HepG2 (cell line): ENCODE data around the gene PLD2. TPM values are rescaled to one million over a fixed set of nuclear protein-coding genes. Genes with fewer than 3 reads are reported as not detected.

Experiments used
- CAMTA2 ChIP-seq: sonication (generic); formaldehyde crosslinking; IDR thresholded peaks from 2 replicates; pipeline ENCODE4 v1.4.0; 2020; ENCODE audit warnings: mild to moderate bottlenecking, missing genetic modification reagents, borderline replicate concordance
- GABPB1 ChIP-seq: IDR thresholded peaks from 2 replicates; pipeline ENCODE4 v1.6.1; 2016; ENCODE audit warnings: mild to moderate bottlenecking, missing genetic modification reagents, moderate library complexity, missing compliant biosample characterization
- GATAD1 ChIP-seq: IDR thresholded peaks from 2 replicates; pipeline ENCODE4 v1.6.1; 2016; ENCODE audit warnings: missing genetic modification reagents, missing compliant biosample characterization
- HBP1 ChIP-seq: IDR thresholded peaks from 2 replicates; pipeline ENCODE4 v1.6.1; 2016; ENCODE audit warnings: low read depth, control low read depth
- HOXD1 ChIP-seq: sonication (generic); formaldehyde crosslinking; IDR thresholded peaks from 2 replicates; pipeline ENCODE4 v1.5.0; 2020; ENCODE audit warnings: missing genetic modification reagents
- ISX ChIP-seq: sonication (generic); formaldehyde crosslinking; conservative IDR thresholded peaks from 2 replicates; pipeline ENCODE4 v1.5.0; 2020; ENCODE audit warnings: missing genetic modification reagents
- KDM5A ChIP-seq: fragments of 200-600 bp; sonication (generic); IDR thresholded peaks from 2 replicates; pipeline ENCODE4 v1.7.0; 2018; ENCODE audit warnings: antibody characterized with exemption, mild to moderate bottlenecking, low read length, borderline replicate concordance
- KLF15 ChIP-seq: sonication (generic); formaldehyde crosslinking; IDR thresholded peaks from 2 replicates; pipeline ENCODE4 v1.8.1; 2023; ENCODE audit warnings: borderline replicate concordance, mild to moderate bottlenecking, inconsistent platforms, missing genetic modification reagents, mixed read lengths
- KLF16 ChIP-seq, 2 experiments: sonication (generic) in 1 of 2; formaldehyde crosslinking in 1 of 2; IDR thresholded peaks; 2 replicates each; pipeline versions ENCODE4 v1.6.1 to v1.8.0; 2016 to 2023; ENCODE audit warnings: missing genetic modification reagents in 2 of 2, missing compliant biosample characterization in 1 of 2
- LBX2 ChIP-seq: sonication (generic); formaldehyde crosslinking; IDR thresholded peaks from 2 replicates; pipeline ENCODE4 v1.5.0; 2020; ENCODE audit warnings: missing genetic modification reagents, mild to moderate bottlenecking, borderline replicate concordance
- MYC ChIP-seq: sonication (generic); formaldehyde crosslinking; IDR thresholded peaks from 2 replicates; pipeline ENCODE4 v1.9.0; 2021; ENCODE audit warnings: missing genetic modification reagents, borderline replicate concordance
- PAWR ChIP-seq: sonication (generic); formaldehyde crosslinking; IDR thresholded peaks from 2 replicates; pipeline ENCODE4 v1.4.0; 2020; ENCODE audit warnings: missing genetic modification reagents, mild to moderate bottlenecking, borderline replicate concordance
- RARA ChIP-seq: IDR thresholded peaks from 2 replicates; pipeline ENCODE4 v1.6.1; 2016; ENCODE audit warnings: missing genetic modification reagents, missing compliant biosample characterization
- SNAPC2 ChIP-seq: sonication (generic); formaldehyde crosslinking; IDR thresholded peaks from 2 replicates; pipeline ENCODE4 v1.8.1; 2022; ENCODE audit warnings: mild to moderate bottlenecking, missing genetic modification reagents
- TBX2 ChIP-seq: sonication (generic); formaldehyde crosslinking; IDR thresholded peaks from 2 replicates; pipeline ENCODE4 v1.5.0; 2020; ENCODE audit warnings: missing genetic modification reagents, mild to moderate bottlenecking, borderline replicate concordance
- TFDP1 ChIP-seq: IDR thresholded peaks from 2 replicates; pipeline ENCODE4 v1.6.1; 2016; ENCODE audit warnings: missing compliant biosample characterization, missing genetic modification reagents, borderline replicate concordance
- TMF1 ChIP-seq: sonication (generic); formaldehyde crosslinking; IDR thresholded peaks from 2 replicates; pipeline ENCODE4 v1.8.1; 2022; ENCODE audit warnings: low read depth, missing genetic modification reagents
- TP53 ChIP-seq: sonication (generic); formaldehyde crosslinking; conservative IDR thresholded peaks from 2 replicates; pipeline ENCODE4 v1.4.0; 2020; ENCODE audit warnings: missing genetic modification reagents
- TRIM24 ChIP-seq: sonication (generic); formaldehyde crosslinking; IDR thresholded peaks from 2 replicates; pipeline ENCODE4 v1.8.0; 2022; ENCODE audit warnings: mild to moderate bottlenecking, missing genetic modification reagents
- ZBTB10 ChIP-seq: sonication (generic); formaldehyde crosslinking; IDR thresholded peaks from 2 replicates; pipeline ENCODE4 v1.4.0; 2020; ENCODE audit warnings: missing genetic modification reagents, borderline replicate concordance
- ZBTB21 ChIP-seq: sonication (generic); formaldehyde crosslinking; IDR thresholded peaks from 2 replicates; pipeline ENCODE4 v1.4.0; 2020; ENCODE audit warnings: missing genetic modification reagents
- ZNF136 ChIP-seq: sonication (generic); formaldehyde crosslinking; IDR thresholded peaks from 2 replicates; pipeline ENCODE4 v1.8.1; 2022; ENCODE audit warnings: low read depth, mild to moderate bottlenecking, moderate library complexity, missing genetic modification reagents
- ZNF230 ChIP-seq: sonication (generic); formaldehyde crosslinking; IDR thresholded peaks from 2 replicates; pipeline ENCODE4 v1.4.0; 2020; ENCODE audit warnings: mild to moderate bottlenecking, missing genetic modification reagents
- ZNF274 ChIP-seq: sonication (generic); formaldehyde crosslinking; IDR thresholded peaks from 2 replicates; pipeline ENCODE4 v1.5.1; 2020; ENCODE audit warnings: mild to moderate bottlenecking, missing genetic modification reagents
- polyA plus RNA-seq, 8 experiments: library from polyadenylated mRNA; depleted of rRNA in 3 of 8; stranded (reverse) in 7 of 8; unstranded in 1 of 8; fragments of >200 nt; fragmentation: Illumina TruSeq in 4 of 8; extraction: Trizol in 4 of 8; gene quantifications; 2 replicates each; pipeline versions ENCODE4 v1.2.1 to v1.2.3, GENCODE V29; 2011 to 2016; ENCODE audit warnings: low read depth in 4 of 8, missing spikeins in 1 of 8, mixed read lengths in 1 of 8; ENCODE audit not compliant: insufficient read depth in 1 of 8
- total RNA-seq, 5 experiments: library from RNA; depleted of rRNA; stranded (reverse); fragments of >200 nt; fragmentation: Illumina TruSeq; extraction: Trizol; gene quantifications; 2 replicates each; pipeline ENCODE4 v1.2.3, GENCODE V29; 2016; ENCODE audit warnings: low read depth in 1 of 5

PLD2 gene
- total and polyA plus RNA-seq, 2 of the 13 experiments (the other 11 are each of a cell fraction or from before 2014, with no cell fraction given) = 13.4 to 29.7 TPM

GRCh38 chr17:4833178-4833940, 26.4 kb downstream of the PLD2 start, which contains the start of gene MINK1 (continued):
- TF ChIP-seq TMF1 = 0 out of 2 replicates have a peak, but pooled peaks have one; percentile 42
- no peak for TF ChIP-seq ZBTB10 (CRISPR knock-in tag)
- 0 out of 2 replicates have a peak, but pooled peaks have one; percentile 32 for TF ChIP-seq MYC (CRISPR knock-in tag)
- no peak; the same call in 1 of the 2 replicates for TF ChIP-seq HBP1 (CRISPR knock-in tag)
- TF ChIP-seq ZNF136 = no peak
- peak; percentile 78; the same call in 1 of the 2 replicates for TF ChIP-seq ZNF274 (CRISPR knock-in tag)
- peak; percentile 61; the same call in 1 of the 2 replicates for TF ChIP-seq HOXD1 (CRISPR knock-in tag)
- TF ChIP-seq KLF15 (CRISPR knock-in tag) = no peak
- TF ChIP-seq ZNF230 (CRISPR knock-in tag) = peak; percentile 75; the same call in 1 of the 2 replicates
- 0 out of 2 replicates have a peak, but pooled peaks have one; percentile 59 for TF ChIP-seq PAWR
- TF ChIP-seq GATAD1 (CRISPR knock-in tag) = peak; percentile 3; the same call in 1 of the 2 replicates
- no peak; a peak in 1 of 4 replicates for TF ChIP-seq KLF16 (CRISPR knock-in tag; IDR thresholded peaks at IDR 0.05)
- TF ChIP-seq ISX (CRISPR knock-in tag) = no peak
- 0 out of 2 replicates have a peak, but pooled peaks have one; percentile 50 for TF ChIP-seq SNAPC2
- TF ChIP-seq TRIM24 (CRISPR knock-in tag) = no peak
- no peak for TF ChIP-seq CAMTA2 (CRISPR knock-in tag)
- TF ChIP-seq KDM5A = no peak
- no peak for TF ChIP-seq ZBTB21 (CRISPR knock-in tag)
- TF ChIP-seq GABPB1 (CRISPR knock-in tag) = peak; percentile 70; the same call in 1 of the 2 replicates
- no peak; the same call in 1 of the 2 replicates for TF ChIP-seq TBX2 (CRISPR knock-in tag)
- TF ChIP-seq RARA (CRISPR knock-in tag) = 0 out of 2 replicates have a peak, but pooled peaks have one; percentile 16
- TF ChIP-seq TP53 (CRISPR knock-in tag) = 0 out of 2 replicates have a peak, but pooled peaks have one; percentile 32
- peak; percentile 39; the same call in 1 of the 2 replicates for TF ChIP-seq LBX2 (CRISPR knock-in tag)
- peak; percentile 79; the same call in 1 of the 2 replicates for TF ChIP-seq TFDP1 (CRISPR knock-in tag)
